Stimulated activated CD4-positive, alpha-beta T cell treated with anti-CD3 and anti-CD28 coated beads, Interleukin-15, amount 100 ng/mL, for 48 hours (primary cell): ENCODE data around the gene KCNK15.
A peak's percentile ranks its signal among the peaks of the same experiment; 100 is the strongest.

ENCODE experiments used
- DNase-seq, 2 donors: peaks; one replicate each; pipeline ENCODE4 v3.0.0-alpha.2; 2020; ENCODE audit warnings: low read depth in 2 of 2

Gene KCNK15

DNA sequence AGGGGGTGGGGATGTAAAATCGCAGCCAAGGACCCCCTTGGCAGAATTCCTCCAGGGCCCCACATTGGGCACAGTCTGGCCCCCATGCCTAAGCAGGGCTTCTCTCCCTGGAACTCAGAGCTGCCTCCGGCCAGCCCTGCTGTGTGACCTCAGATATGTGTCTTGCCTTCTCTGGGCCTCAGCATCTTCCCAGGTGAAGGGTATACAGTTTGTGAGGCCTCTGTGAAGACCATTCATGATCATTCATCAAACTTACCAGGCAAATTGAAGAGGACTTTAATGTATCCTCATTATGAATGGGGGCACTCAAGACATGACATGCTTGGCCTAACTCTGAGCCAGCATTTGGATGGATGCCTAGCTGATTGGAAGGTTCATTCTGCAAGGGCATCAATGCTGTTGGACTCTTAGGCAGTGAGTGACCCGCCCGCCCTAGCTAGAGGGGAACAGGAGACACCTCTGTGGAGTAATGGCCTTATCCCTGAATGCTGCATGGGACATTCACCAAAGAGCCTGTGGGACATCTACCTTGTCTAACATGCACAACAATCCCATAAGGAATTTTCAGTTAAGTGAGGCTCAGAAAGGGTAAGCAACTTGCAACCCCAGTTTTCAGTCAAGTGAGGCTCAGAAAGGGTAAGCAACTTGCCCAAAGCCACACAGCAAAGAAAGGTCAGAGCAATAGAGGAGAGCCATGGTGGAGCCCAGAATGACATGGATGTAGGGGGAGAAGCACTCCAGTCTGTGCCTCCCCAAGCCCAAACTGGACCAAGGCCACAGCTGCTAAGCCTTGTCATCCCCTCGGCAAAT is 30.0 kb upstream of the KCNK15 start:
- no peak for DNase-seq

DNA sequence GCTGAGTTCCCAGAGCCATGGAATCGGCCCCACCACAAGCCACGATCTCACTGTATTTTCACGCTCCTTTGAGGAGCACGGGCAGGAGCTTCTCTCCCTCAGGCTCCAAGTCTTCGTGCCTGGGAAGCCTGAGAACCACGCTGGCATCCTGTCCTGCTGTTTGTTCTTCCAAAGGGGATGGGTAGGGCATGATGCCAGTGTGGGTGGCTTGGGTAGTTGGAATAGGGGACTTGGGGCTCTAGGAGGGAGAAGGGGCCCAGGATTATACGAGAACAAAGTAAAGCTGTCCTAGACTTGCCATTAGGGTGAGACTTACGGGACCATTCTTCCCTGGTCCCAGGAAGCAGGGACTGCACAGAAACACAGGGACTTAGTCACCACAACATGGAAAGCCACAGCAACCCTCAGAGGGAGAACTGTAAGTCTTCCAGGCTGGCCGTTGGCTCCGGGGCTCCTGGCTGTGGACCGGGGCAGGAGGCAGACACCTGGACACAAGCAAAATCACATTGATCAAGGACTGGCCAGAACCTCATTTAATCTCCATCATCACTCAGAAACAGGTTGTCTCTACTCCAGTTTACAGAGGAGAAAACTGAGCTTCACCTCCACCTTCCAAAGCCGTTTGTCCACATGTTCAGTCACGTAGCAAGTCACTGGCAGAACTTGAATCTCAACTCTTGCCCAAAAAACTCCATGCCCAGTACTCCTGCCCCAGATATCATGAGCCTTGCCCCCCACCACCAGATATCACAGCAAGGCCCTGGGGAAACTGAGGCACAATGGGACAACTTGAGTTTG is 29.2 kb upstream of the KCNK15 start:
- DNase-seq, result no peak

DNA sequence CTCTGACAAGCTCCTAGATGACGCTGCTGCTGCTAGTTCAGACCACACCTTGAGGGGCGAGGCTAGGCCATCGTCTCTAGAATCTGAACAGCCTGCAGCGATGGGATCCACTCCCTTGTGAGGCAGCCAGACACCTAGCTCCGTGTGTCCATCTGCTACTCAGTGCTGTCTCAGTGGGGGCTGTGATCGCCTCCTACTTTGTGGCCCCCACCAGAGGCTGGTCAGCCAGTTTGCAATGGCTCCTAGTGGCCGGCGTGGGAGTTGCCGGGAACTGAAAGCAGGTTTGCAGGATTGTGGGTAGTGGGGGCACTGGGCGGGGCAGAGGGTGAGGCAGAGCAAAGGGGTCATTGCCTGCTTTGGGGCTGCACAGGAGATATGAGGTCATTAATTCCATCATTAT is 27.7 kb upstream of the KCNK15 start:
- no peak for DNase-seq

DNA sequence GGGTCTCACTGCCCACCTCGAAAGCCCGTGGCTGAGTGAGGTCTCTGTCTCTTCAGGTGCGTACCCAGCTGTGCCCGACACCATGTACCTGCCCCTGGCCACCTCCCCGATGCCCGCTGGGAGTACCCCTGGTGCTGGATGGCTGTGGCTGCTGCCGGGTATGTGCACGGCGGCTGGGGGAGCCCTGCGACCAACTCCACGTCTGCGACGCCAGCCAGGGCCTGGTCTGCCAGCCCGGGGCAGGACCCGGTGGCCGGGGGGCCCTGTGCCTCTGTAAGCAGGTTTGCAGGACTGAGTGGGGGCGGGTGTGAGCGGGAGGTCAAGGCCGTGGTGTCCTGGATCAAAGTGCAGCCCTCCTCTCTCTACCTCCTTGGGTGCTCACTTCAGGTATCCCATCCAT is 25.8 kb upstream of the KCNK15 start:
- DNase-seq, result no peak

DNA sequence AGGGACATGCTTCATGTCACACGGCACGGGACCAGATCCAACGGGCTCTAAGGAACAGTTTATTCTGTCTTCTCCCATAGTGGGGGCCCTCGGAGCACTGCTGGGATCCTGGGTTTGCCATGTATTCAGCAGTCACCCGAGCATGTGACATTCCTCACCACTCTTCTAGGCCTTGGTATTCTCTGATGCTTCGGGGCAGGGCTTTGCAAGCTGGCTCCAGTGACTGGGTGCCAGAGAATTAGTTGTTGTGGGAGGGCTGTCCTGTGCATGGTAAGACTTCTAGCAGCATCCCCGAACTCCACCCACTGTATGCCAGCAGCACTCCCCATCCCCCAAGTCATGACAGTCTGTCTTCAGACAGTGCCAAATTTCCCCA is 25.1 kb upstream of the KCNK15 start:
- no peak for DNase-seq

DNA sequence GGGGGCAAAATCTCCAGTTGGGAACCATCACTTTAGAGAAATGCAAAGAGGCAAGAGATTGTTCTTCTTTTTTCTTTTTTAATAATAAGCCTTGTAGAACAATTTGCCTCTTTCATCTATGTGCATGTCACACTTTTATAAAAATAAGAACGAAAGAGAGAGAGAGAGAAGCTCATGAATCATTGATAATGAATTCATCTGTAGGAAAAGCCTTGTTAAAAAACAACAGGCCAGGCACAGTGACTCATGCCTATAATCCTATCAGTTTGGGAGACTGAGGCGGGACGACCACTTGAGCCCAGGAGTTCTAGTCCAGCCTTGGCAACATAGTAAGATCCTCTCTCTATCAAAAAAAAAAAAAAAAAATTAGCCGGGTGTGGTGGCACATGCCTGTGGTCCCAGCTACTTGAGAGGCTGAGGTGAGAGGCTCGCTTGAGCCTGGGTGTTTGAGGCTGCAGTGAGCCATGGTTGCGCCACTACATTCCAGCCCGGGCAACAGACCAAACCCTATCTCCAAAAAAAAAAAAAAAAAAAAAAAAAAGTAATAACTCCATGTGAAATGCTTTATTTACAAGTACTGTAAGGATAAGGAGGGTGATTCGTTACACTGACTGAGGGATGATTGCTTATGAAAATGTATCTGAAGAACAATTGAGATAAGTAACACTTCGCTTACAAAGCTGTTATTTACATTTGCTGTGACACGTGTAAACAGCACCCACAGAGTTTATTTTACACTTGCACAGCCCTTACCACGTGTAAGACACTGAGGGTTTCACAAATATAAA is 24.5 kb upstream of the KCNK15 start:
- no peak for DNase-seq

DNA sequence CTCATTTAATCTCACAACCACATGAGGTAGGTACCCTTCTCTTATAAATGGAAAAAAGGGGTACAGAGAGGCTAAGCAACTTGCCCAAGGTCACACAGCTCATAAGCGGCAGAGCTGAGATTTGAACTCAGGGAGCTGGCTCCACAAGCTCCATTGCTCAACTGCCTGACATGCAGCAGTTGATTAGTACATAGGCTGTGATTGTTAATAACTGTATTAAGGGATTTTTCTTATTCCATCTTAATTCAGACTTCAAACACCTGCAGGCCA is 23.9 kb upstream of the KCNK15 start:
- DNase-seq, result no peak

DNA sequence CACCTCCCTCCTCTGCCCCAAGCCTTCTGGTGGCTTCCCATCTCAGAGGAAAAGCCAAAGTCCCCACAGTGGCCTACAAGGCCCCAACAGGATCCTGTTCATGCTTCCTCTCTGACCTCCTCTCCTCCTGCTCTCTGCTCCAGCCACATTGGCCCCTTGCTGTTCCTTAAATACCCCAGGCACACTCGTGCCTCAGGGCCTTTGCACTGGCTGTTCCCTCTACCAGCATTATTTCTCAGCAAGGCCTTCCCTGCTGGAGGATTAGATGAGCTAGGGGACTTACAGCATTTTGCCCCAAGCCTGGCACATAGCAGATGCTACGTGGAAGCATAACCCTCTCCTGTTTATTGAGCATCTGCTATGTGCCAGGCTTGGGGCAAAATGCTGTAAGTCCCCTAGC is 22.7 kb upstream of the KCNK15 start:
- no peak for DNase-seq

DNA sequence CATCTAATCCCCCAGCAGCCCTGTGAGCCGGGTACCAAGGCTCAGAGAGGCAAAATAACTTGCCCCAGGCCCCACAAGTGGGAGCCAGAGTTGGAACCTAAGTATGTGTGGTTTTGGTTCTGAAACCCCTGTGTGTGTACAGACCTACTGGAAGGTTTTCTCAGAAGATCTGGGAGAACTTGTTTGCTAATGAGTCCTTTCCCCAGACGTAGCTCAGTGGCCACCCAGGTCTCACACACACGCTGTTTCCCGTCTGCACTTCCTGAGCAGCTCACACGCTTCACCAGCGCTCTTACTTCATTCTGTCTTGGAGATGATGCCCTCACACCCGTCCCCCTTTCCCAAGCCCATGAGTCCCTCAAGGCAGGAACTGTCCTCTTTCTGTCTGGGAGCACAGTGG is 22.3 kb upstream of the KCNK15 start:
- DNase-seq, result no peak

DNA sequence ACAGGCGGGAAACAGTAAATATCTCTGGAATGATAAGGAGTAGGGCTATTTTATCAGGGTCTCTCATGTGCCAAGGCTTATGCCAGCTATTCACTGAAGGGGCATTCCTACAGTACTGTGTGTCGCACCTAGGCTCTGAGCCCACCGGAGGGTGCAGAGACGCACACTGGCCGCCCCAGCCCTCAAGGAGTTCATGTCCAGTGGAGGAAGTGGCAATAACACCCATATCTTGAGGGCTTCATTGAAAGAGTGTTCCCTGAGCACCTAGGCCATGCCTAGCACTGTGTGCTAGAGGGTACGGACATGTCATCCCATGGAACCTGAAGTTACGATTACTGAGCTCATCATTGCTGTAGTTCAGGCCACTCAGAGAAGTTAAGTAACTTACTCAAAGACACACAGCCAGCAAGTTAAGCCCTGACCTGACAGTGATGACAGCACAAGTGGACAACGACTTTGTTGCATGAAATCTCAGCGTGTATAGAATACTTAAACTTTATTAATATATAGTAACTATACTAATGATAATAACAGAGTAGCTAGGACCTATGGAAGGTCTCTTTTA is 21.8 kb upstream of the KCNK15 start:
- no peak for DNase-seq

DNA sequence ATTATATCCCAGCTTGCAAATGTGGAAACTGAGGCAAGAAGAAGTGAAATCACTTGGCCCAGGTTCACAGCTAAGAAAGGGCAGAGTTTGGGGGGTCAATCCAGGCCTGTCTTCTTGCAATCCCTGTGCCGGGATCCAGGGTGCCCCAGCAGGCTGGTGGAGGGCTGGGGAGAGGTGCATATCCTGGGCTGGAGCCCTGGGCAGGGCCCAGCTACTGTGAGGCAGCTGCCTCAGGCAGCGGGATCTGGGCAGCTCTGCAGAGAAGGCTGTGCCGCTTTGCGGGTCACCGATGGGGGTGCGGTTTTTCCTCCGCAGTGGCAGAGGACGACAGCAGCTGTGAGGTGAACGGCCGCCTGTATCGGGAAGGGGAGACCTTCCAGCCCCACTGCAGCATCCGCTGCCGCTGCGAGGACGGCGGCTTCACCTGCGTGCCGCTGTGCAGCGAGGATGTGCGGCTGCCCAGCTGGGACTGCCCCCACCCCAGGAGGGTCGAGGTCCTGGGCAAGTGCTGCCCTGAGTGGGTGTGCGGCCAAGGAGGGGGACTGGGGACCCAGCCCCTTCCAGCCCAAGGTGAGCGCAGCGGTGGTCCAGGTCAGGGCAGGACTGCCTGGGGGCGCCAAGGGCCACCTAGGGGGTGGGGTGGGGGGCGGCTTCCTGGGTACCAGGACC is 21.1 kb upstream of the KCNK15 start:
- DNase-seq, result no peak

DNA sequence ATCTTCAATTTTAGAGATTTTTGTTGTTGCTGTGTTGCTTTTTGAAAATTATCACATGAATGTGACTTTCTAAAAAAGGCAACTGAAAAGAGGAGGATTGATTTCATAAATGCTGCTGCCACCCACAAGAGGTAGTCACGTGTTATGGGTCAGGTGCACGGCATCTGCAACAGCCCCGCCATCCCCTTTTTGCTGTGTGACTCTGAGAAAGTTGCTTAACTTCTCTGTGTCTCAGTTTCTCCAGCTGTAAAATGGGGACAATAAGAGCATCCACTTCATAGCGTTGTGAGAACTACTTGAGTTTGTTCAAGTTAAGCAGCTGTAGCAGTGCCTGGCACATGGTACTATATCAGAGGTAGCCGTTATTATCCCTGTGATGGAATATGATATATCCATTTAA is 19.8 kb upstream of the KCNK15 start:
- no peak for DNase-seq

DNA sequence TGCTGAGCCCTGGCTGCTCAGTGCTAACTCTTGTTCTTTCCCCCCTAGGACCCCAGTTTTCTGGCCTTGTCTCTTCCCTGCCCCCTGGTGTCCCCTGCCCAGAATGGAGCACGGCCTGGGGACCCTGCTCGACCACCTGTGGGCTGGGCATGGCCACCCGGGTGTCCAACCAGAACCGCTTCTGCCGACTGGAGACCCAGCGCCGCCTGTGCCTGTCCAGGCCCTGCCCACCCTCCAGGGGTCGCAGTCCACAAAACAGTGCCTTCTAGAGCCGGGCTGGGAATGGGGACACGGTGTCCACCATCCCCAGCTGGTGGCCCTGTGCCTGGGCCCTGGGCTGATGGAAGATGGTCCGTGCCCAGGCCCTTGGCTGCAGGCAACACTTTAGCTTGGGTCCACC is 18.6 kb upstream of the KCNK15 start:
- DNase-seq, result no peak

DNA sequence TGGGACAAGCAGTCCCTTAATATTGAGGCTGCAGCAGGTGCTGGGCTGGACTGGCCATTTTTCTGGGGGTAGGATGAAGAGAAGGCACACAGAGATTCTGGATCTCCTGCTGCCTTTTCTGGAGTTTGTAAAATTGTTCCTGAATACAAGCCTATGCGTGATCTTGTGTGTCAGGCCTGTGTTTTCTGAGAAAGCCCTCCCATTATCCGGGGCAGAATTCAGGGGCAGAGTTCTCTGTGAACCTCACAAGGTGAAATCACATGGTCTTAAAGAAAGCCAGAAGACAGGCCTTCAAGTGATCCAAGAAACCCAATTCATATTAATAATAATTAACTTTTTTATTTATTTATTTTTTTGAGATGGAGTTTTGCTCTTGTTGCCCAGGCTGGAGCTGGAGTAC is 18.0 kb upstream of the KCNK15 start:
- DNase-seq, result no peak

DNA sequence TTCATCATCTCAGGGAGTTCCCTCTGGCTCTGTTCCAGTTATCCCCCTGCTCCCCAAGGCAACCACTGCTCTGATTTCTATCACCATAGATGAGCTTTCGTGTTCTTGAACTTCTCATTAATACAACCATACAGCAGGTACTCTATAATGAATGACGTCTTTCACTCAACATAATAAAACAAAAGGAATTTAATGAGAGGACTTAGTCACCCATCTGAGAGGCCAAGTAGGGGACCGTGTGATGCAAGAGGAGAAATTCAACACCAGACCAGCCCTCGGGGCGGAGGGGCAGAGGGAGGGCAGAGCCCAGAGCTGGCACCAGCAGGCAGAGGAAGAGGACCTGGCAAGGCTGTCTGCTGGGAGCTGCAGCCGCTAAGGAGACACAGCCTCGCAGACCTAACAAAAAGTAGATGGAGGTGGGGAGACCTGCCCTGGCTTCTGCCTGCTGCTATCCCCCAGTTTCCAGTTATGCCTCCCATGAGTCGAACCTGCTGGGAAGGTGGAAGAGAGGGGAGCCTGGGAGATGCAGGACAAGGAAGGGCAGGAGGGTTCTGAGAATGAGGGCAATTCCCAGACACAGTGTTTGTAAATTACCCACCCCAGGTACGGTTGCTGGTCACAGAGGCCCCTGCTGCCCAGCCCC is 16.7 kb upstream of the KCNK15 start:
- no peak for DNase-seq

DNA sequence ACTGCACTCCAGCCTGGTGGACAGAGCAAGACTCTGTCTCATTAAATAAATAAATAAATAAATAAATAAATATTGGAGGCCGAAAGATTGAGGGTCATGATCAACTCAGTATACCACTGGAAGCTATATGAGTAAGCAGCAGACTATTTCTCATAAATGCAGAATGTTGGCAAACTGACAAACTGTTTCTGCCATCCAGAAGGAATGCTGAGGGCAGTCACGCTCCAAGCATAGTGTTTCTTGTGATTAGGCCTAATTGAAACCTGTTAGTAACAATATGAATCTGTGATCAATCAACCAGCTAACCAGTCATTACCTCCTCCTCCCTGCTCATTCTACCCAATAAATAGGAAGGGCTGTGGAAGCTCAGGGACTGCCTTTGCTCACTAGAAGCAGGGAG is 15.2 kb upstream of the KCNK15 start:
- no peak for DNase-seq

DNA sequence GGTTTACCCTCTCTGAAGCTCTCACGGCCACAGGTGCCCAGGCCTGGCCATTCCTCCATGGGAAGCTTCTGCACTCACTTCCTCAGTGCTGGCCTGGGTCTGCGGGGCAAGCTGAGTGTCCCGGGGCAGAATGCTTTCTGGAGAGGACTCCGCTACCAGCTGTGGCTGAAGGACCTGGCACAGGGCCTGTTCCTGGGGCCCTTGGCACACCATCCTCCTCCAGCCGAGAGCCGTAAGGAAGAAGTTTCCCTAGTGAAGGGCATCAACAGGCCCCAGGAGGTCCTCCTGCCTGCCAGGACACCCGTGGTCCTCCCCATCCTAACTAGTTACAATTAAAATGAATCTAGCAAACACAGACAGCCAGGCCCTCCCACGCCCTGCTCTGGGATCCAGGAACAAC is 14.0 kb upstream of the KCNK15 start:
- DNase-seq, result no peak

DNA sequence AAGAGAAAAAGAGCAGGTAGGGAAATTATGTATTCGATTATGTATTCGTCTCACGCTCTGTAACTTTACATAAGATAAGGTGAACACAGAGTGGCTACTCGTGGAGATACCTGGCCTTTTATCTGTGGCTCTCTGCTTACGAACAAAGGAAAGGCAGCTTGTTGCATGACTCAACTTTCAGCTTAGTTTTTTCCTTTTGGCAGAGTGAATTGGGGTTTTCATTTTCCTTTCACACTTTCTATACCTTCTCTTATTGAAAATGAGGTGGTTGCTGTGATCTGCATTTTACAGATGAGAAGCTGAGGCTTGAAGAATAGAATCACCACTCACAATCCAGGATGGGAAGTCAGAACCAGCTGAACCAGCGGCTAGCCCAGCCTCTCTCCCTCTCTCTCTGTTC is 13.3 kb upstream of the KCNK15 start:
- DNase-seq, result no peak

DNA sequence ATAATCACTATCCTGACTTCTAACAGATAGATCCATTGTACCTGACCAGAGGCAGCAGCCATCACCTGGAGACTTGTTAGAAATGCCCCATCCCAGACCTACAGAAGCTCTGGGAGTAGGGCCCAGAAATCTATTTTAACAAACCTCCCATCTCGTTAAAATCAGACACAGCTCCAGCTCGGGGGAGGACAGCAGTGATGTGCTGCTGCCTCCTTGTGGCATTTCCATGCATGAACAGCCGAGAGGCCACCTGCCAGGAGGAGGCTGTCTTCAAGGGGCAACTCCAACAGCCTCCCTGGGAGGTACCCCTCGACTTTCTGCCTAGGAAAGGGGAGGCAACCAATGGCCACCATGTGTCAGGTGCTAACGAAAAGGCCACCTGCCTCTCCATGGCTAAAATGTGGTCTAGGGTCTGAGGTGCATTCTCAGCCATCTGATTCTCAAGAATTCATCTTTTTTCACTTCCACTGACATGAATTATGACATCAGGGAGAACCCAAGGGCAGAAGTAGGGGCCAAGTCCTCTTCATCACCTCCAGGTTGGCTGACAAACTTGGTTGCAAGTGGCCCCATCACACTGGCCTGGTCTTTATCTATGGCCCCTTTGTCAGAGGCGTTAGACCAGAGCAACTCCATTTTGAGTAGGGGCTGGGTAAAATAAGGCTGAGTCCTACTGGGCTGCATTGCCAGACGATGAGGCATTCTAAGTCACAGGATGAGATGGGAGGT is 12.2 kb upstream of the KCNK15 start:
- peak in 1 of 2 donors; percentile 51 for DNase-seq

DNA sequence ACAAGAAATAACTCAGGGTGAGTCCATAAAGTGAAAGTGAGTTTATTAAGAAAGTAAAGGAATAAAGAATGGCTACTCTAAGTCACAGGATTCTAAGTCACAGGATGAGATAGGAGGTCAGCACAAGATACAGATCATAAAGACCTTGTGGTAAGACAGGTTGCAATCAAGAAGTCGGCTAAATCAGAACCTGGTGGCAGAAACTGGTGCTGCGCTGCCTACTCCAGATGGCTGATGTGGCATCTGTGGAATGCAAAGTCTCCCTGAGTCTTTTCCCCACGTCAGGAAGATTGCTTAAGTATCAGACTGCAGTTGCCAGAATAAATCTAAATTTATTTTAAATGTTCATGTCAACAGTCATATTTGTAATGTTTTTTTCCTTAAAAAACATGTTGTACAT is 10.7 kb upstream of the KCNK15 start:
- no peak for DNase-seq

DNA sequence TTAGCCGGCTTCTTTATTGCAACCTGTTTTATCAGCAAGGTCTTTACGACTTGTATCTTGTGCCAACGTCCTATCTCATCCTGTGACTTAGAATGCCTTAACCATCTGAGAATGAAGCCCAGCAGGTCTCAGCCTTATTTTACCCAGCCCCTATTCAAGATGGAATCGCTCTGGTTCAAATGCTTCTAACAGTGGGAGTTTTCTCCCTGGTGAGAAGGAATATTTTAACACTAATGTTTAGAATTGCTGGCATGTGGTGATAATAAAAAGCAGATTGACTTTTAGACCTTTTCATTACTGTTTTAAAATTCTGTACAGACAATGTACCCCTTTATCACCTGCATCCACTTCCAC is 9.9 kb upstream of the KCNK15 start:
- no peak for DNase-seq
